ENCODE results near the gene RBP5. TPM values are rescaled to one million over a fixed set of nuclear protein-coding genes. Genes with fewer than 3 reads are reported as not detected.

Gene RBP5
- total RNA-seq, 2 donors from 2014 or later = 19.3 to 31.2 TPM

DNA sequence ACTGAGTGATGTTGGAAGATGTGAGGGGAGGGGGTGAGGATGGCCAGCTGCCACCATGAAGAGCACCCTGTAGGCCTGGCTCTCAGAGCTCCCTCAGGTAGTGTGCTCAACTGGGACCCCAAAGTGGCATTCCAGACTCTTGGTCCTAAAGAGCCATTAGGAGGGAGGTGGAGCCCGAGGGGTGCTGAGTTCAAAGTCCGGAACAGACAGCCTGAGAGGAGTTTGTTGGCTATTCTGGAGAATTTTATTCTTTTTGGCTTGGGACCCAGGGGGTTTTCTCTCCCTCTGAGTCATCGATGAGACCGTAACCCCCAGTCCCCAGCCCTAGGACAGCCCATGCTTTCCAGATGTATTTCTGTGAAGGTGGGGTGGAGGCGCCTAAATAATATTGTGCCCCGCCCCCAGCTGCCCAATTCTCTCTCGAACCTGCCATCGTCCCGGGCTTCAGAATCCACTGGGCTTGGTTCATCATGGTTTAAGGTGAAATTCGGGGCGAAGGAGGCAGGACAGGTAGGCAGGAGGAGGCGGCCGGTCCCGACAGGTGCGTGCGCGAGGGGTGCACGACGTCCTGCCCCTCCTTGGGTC, 690 bp upstream of the RBP5 start:
- H3K9ac ChIP-seq (ENCODE audit: extremely low read depth, low read length, poor library complexity, severe bottlenecking) = peak overlapping the region; percentile 75
- no peaks in the 10 kb centered on the region for H3K9me3 Mint-ChIP-seq
- peak overlapping the region; percentile 88 for H3K4me3 ChIP-seq (ENCODE audit: low read length)
- no peak overlapping the region for H3K27ac ChIP-seq (ENCODE audit: low read depth, low read length)
- peaks cover 14% of the 10 kb centered on the region for H3K4me1 ChIP-seq (ENCODE audit: control insufficient read depth, insufficient read depth, low read length)
- H3K27ac Mint-ChIP-seq = peak overlapping the region; percentile 93
- H3K4me1 Mint-ChIP-seq = peaks cover 48% of the 10 kb centered on the region
- 7 to 14% methylated on average over 9 to 17 of the region's 19 CpGs for WGBS, 2 experiments (ENCODE audit: insufficient coverage in 1 of 2, insufficient read length in 1 of 2)
- H3K36me3 ChIP-seq (ENCODE audit: control insufficient read depth, insufficient read depth, low read length) = peaks cover 5% of the 10 kb centered on the region
- H3K9me3 ChIP-seq (ENCODE audit: control insufficient read depth, low read length) = no peaks in the 10 kb centered on the region
- TF ChIP-seq, protein P1, sequence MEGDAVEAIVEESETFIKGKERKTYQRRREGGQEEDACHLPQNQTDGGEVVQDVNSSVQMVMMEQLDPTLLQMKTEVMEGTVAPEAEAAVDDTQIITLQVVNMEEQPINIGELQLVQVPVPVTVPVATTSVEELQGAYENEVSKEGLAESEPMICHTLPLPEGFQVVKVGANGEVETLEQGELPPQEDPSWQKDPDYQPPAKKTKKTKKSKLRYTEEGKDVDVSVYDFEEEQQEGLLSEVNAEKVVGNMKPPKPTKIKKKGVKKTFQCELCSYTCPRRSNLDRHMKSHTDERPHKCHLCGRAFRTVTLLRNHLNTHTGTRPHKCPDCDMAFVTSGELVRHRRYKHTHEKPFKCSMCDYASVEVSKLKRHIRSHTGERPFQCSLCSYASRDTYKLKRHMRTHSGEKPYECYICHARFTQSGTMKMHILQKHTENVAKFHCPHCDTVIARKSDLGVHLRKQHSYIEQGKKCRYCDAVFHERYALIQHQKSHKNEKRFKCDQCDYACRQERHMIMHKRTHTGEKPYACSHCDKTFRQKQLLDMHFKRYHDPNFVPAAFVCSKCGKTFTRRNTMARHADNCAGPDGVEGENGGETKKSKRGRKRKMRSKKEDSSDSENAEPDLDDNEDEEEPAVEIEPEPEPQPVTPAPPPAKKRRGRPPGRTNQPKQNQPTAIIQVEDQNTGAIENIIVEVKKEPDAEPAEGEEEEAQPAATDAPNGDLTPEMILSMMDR (conservative IDR thresholded peaks at IDR 0.05) = no peak
- peaks cover 23% of the 10 kb centered on the region for H3K36me3 Mint-ChIP-seq (ENCODE audit: low read depth)
- peak; percentile 57 for DNase-seq
- peaks cover 3% of the 10 kb centered on the region for H3K27me3 Mint-ChIP-seq (ENCODE audit: insufficient read depth)
- no peaks in the 10 kb centered on the region for H3K27me3 ChIP-seq (ENCODE audit: control insufficient read depth, insufficient read depth, low read length, poor library complexity, severe bottlenecking)
- peak overlapping the region; percentile 75 for H3K4me3 Mint-ChIP-seq

DNA sequence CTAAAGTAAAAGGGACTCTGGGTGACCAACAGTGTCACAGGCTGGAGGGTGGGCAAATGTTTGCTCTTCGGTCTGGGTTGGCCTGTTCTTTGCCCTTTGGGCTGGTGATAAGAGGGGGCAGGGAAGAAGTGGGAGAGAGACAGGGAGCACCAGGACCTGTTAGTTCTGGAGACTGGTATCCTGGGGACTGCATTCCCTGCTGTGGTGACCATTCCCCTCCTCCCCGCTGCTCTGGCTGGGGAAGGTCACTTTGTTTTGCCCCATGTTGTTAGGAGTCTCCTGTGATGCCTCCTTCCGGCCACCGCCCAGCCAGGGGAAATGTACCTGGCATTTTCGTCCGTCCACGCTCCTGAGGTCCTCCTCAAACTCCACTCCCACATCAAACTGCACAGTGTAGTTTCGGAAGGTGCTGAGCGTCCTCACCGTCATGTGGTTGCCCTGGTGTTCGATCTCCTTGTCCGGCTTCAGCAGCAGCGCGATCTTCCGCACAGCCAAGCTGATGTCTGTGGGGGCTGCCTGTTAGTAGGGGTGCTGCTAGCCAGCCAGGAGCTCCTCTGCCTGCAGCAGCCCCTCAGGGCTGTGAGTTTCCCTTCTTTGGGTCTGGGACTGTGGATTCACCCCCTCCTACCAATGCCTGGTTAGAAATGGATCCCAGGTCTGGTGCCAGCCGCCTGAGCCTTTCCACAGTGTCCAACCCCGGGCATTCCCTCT, 618 bp downstream of the RBP5 start:
- no peaks in the 10 kb centered on the region for H3K9me3 ChIP-seq (ENCODE audit: control insufficient read depth, low read length)
- H3K27me3 ChIP-seq (ENCODE audit: control insufficient read depth, insufficient read depth, low read length, poor library complexity, severe bottlenecking) = no peaks in the 10 kb centered on the region
- Mint-ChIP-seq H3K9me3 (no peaks in the 10 kb centered on the region), H3K36me3 (ENCODE audit: low read depth) (peaks cover 17% of the 10 kb centered on the region), H3K27ac (peak overlapping the region; percentile 92), H3K4me3 (peak overlapping the region; percentile 75), H3K27me3 (ENCODE audit: insufficient read depth) (peaks cover 3% of the 10 kb centered on the region), H3K4me1 (peaks cover 61% of the 10 kb centered on the region)
- WGBS, 2 experiments (ENCODE audit: insufficient coverage in 1 of 2, insufficient read length in 1 of 2) = 81 to 94% methylated on average over 12 to 17 of the region's 17 CpGs
- H3K36me3 ChIP-seq (ENCODE audit: control insufficient read depth, insufficient read depth, low read length) = no peaks in the 10 kb centered on the region
- peak overlapping the region; percentile 75 for H3K9ac ChIP-seq (ENCODE audit: extremely low read depth, low read length, poor library complexity, severe bottlenecking)
- DNase-seq = peak; percentile 67
- peaks cover 14% of the 10 kb centered on the region for H3K4me1 ChIP-seq (ENCODE audit: control insufficient read depth, insufficient read depth, low read length)
- H3K4me3 ChIP-seq (ENCODE audit: low read length) = peak overlapping the region; percentile 88
- H3K27ac ChIP-seq (ENCODE audit: low read depth, low read length) = no peak overlapping the region
- TF ChIP-seq, protein P1 (conservative IDR thresholded peaks at IDR 0.05) = no peak

DNA sequence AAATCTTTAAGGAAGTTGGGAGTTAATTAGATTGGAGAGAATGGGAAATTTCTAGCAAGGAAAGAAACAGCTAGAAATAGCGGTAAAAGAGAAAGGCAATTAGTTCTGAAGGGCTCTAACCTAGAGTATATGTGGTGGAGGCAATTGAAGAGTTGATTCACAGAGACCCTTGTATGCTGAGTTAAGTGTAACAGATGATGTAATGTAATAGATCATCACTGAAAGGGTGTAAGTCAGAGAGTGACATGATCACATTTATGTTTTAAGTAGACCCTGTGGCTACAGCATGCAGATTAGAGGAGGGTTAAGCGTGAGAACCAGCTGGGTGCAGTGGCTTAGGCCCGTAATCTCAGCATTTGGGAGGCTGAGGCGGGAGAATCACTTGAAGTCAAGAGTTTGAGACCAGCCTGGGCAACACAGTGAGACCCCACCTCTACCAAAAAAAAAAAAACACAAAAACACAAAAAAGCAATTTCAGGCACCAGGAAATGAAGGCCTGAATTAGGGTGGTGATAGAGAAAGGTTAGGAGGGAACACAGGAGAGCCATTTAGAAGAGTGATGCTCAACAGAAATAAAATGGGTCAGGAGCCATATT, 3.0 kb downstream of the RBP5 start:
- no peaks in the 10 kb centered on the region for H3K36me3 ChIP-seq (ENCODE audit: control insufficient read depth, insufficient read depth, low read length)
- Mint-ChIP-seq H3K9me3 (no peaks in the 10 kb centered on the region), H3K36me3 (ENCODE audit: low read depth) (peaks cover 18% of the 10 kb centered on the region), H3K4me3 (no peak overlapping the region), H3K4me1 (peaks cover 50% of the 10 kb centered on the region), H3K27me3 (ENCODE audit: insufficient read depth) (no peaks in the 10 kb centered on the region), H3K27ac (peak overlapping the region; percentile 14)
- no peak overlapping the region for H3K4me3 ChIP-seq (ENCODE audit: low read length)
- H3K9ac ChIP-seq (ENCODE audit: extremely low read depth, low read length, poor library complexity, severe bottlenecking) = no peak overlapping the region
- H3K27ac ChIP-seq (ENCODE audit: low read depth, low read length) = no peak overlapping the region
- no peak for DNase-seq
- WGBS, 2 experiments (ENCODE audit: insufficient coverage in 1 of 2, insufficient read length in 1 of 2) = 82 to 90% methylated on average over 3 of the region's 4 CpGs
- H3K27me3 ChIP-seq (ENCODE audit: control insufficient read depth, insufficient read depth, low read length, poor library complexity, severe bottlenecking) = no peaks in the 10 kb centered on the region
- peaks cover 14% of the 10 kb centered on the region for H3K4me1 ChIP-seq (ENCODE audit: control insufficient read depth, insufficient read depth, low read length)
- TF ChIP-seq, protein P1 (conservative IDR thresholded peaks at IDR 0.05) = no peak
- H3K9me3 ChIP-seq (ENCODE audit: control insufficient read depth, low read length) = no peaks in the 10 kb centered on the region
